Brain pericyte (primary cell): ENCODE data around the gene SNX32.
"Not testable (repeated sequence)": the region's sequence is repeated elsewhere in the genome, so short reads cannot be mapped to it uniquely, and the experiment has no call there.

Experiments used
- DNase-seq: peaks from one replicate; pipeline ENCODE4 v3.0.0-alpha.2; 2012; ENCODE audit warnings: low read depth, low spot score

Gene SNX32

GRCh38 chr11:65883786-65884715, 50.3 kb downstream of the SNX32 start:
- DNase-seq = no peak

DNA sequence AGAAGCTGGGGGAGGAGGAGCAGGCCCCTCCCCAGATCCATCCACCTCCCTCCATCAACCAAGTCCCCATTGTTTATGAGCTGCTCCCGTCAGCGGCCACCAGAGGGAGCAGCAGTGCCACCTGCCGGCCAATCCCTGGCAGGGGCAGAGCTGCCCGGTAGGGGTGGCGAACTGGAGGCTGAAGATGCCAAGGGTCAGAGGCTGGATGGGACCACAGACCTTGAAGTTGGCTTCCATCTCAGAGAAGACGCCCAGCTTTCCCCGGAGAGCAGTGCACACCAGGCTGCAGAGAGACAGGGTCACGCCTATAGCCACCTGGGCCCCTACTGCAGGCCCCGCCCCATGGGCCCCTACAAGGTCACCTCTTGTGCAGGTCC, 50.9 kb downstream of the SNX32 start:
- DNase-seq = no peak

DNA sequence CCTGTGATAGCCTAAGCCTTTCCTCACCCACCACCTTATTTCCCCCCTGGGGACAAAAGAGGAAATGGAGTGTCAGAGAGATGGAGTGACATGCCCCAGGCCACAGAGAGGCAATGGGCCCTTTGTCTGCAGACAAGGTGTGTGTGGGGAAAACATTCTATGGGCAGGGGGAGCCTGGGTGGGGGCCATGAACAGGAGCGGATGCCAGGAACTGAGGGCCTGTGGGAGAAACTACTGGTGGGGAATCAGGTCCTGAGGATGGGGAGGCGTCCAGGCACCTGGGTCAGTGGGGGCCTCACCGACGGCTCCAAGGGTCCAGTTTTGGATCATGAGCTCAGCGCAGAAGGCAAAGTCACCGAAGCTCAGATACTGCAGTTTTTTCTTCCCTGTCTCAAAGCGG, 51.5 kb downstream of the SNX32 start:
- DNase-seq = no peak

GRCh38 chr11:65885808-65886536, 52.2 kb downstream of the SNX32 start:
- DNase-seq = no peak

DNA sequence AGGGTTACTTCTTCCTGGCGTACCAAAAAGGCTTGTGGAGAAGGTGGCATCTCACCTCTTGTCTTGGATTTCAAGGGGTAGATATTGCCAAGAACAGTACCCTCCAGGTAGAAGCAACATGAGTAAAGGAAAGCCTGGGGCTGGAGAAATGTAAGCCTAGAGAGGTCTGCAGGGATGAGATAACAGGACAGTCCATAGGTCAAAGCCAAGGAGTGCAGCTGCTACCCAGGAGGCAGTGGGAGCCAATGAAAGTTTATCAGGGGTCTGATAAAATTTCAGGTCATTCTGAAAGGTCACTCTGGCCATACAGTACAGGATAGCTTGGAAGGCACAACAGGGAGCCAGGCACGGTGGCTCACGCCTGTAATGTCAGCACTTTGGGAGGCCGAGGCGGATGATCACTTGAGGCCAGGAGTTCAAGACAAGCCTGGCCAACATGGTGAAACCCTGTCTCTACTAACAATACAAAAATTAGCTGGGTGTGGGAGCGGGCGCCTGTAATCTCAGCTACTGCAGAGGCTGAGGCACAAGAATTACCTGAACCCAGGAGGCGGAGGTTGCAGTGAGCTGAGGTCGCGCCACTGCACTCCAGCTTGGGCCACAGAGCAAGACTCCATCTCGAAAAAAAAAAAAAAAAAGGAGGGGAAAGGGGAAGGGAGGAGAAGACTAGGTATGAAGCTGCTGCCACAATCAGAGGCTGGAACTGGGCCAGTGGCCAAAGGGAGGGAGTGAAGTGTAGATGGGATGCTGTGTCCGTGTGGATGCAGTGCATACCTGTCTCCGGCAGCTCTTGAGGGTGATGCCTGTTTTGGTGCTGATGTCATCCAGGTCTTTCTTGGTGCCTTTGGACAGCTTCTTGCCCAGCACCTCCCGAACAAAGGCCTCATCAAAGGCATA, 53.3 kb downstream of the SNX32 start:
- no peak for DNase-seq

DNA sequence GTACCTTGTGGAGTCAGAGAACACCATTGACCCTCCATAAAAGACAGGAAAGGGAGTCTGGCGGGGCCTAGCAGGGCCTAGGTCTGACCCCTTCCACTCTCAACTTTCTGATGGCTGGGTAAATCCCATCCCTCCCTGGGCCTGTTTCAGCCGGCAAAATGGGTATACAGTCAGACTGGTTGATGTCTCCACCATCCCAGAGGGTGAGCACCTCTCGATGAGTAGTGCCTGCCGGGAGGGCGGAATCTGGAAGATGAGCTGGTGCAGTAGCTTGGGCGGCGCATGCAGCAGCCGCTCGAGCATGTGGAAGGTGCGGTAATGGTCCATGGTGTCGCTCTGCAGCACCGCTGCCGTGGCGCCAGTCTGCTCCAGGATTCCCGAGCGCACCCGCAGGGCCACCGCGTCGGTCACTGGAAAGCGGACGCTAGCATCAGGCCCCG, 54.0 kb downstream of the SNX32 start:
- DNase-seq = no peak

DNA sequence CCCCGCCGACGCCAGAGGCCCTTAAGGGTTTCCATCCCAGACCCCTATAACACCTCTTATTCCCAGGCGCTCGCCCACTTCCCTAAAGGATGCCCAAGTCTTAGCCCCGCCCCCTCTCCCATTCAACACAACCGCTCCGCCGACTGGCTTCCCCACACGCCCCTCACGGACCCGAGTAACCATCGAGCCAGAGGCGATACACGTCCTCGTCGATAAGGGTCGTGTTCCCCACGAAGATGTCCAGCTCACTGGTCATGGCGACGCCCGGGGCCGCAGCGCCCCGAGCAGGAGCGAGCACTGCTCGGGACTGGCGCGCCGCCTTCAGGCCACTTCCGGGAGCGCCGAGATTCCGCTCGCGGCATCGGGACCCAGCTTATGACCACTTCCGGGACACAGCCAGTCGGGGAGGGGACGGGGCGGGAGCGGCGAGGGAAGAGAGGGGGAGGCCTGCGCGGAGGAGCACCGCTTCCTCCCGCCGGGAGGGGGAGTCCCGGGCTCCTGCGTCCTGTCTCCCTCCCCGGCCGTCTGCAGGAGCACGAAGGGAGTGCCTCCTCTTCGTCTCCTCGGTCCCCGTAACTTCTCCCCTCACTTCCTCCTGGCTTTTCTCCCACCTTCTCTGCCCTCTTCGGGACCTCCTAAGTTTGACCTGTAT, 54.5 kb downstream of the SNX32 start, which contains the start of gene FIBP:
Gene FIBP (minus strand): TSS at position 309 of the 652 bp plus-strand sequence. CDS start 53 bp downstream, at position 256.
- peak; percentile 93 for DNase-seq

DNA sequence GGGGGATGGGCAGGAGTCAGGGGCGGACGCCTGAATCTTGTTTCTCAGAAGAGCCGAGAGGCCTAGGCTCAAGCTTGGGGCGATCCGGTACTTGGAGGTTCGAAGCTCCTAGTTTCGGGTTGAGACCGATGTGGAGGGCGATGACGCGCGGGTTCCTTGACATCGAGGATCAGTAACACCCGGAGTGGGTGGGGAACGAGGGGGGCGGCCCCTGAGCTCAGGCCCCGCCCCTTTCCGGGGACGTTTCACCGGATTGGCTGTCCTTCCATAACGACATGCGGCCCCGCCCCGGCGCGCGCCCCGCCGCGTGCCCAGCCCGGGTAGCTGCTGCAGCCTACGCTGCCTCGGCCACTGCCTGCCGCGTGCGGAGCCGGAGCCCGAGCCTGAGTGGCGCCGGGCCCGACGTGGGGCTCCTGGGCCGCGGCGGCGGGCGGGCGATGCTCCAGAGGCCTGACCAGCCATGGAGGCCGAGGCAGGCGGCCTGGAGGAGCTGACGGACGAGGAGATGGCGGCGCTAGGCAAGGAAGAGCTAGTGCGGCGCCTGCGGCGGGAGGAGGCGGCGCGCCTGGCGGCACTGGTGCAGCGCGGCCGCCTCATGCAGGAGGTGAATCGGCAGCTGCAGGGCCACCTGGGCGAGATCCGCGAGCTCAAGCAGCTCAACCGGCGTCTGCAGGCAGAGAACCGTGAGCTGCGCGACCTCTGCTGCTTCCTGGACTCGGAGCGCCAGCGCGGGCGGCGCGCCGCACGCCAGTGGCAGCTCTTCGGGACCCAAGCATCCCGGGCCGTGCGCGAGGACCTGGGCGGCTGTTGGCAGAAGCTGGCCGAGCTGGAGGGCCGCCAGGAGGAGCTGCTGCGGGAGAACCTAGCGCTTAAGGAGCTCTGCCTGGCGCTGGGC, 56.8 kb downstream of the SNX32 start, which contains the start of gene CCDC85B:
Gene CCDC85B (plus strand): TSS at position 350 of the 895 bp plus-strand sequence. CDS start 111 bp downstream, at position 461.
- DNase-seq = peak; percentile 80

GRCh38 chr11:65891219-65892136, 57.7 kb downstream of the SNX32 start:
- no peak for DNase-seq

- not testable (repeated sequence) for DNase-seq
Observed at GRCh38 chr11:65892137-65892540, 58.4 kb downstream of the SNX32 start.

DNA sequence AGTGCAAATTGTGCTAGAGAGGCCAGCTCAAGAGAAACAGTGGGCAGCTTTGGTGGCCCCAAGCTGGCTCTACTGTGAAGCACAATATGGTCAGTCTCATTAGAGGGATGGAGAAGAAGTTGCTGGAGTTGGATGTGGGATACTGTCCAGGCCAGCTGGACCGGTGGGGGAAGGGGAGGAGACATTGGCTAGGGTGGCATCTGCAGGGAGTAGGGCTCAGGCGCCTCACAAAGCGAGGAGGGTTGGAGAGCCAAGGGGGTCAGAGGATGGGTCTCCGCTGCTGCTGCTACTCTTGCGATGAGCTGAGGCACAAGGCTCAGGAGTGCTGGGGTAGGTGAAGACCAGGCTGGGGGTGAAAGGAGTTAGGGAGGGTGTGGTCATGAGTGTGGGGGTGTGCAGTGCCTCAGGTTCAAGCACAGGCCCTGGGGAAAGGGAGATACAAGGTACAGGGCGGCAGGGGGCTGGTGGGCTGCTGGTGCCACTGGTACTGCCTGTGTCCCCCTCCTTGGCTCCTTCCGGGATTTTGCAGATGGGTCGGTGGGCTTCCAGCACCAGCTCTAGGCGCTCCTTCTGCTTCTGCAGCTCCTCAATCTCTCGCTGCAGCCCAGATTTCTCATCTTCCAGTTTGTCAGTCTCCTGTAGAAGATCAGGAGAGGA, 59.0 kb downstream of the SNX32 start:
- DNase-seq = no peak

GRCh38 chr11:65894034-65894591, 60.4 kb downstream of the SNX32 start:
- no peak for DNase-seq

DNA sequence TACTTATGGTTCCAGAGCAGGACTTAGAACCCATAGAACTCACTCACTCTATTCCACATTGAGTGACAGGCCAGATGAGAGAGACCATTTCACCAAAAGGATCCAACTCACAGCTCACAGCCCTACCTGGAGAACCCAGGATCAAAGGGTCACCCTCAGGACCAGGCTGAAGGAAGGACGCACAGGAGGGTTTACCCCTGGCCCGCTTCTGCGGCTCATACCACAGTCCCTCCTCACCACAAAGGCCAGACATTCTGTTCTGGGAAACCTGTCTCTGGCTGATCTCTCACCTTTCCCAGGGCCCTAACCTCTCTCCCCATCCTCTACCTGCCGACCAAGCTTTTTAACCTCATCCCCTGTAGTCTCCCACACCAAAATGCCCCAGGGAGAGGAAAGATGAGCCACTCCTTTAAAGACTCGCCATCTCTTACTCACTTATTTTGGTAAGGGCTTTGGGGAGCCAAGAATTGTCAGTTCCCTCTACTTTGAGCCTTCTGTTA, 61.8 kb downstream of the SNX32 start:
- DNase-seq = no peak

GRCh38 chr11:65896034-65896999, 62.6 kb downstream of the SNX32 start:
- no peak for DNase-seq

DNA sequence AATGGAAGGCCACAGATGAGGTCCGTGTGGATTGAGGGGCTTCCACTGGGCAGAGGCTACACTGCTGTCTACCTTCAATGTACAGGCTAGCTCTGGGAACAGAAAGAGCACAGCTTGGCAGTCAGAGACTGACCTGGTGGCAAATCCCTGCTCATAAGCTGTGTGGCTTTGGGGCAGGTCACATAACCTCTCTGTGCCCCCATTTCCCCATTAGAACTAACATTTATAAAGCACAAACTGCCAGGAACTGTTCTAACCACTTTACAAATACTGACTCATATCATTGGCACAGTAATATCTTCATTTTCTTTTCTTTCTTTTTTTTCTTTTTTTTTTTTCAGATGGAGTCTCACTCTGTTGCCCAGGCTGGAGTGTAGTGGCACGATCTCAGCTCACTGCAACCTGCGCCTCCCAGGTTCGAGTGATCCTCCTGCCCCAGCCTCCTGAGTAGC, 63.3 kb downstream of the SNX32 start:
- no peak for DNase-seq

- no peak for DNase-seq
Observed at GRCh38 chr11:65898656-65899355, 65.0 kb downstream of the SNX32 start.
